Measurements from ENCODE around the gene PPP2R5C.

The PPP2R5C gene

DNA sequence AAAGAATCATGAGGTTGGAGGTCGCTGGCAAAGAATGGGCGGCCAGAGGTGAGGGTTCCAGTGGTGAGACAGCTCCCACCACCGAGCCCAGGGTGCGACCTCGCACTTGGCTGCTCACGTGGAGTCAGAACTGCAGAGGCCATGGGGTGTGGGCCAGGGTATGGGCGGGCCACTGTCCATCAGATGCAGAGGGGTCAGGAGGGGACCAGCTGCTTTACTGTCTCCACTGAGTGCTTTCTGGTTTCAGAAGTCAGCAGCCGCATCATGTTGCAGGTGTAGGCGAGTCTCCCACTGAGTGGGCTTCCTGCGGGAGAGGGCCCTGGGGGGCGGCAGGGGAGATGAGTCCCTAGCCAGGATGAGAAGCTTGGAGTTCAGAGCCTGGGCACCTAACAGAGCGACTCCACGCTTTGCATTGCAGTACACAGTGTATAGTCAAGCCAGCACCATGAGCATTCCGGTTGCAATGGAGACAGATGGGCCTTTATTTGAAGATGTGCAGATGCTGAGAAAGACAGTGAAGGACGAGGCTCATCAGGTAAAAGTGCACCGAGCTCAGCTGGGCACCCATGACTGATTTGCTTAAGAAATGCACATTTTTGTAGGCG is 156.0 kb downstream of the PPP2R5C start:
- Histone ChIP-seq H3K4me2 (ENCODE audit: low read length) (no peak overlapping the region), H3K4ac (ENCODE audit: low read depth, low read length) (no peak overlapping the region), H3K4me1 (ENCODE audit: control insufficient read depth in 1 of 2, insufficient read depth in 2 of 2, low read length in 2 of 2) (peaks cover 0 to 2% of the 10 kb centered on the region in 2 experiments), H4K91ac (ENCODE audit: low read depth, low read length) (no peak overlapping the region), H3K9me3 (ENCODE audit: insufficient read depth, low read depth, low read length) (peaks cover 3% of the 10 kb centered on the region), H2BK5ac (ENCODE audit: low read depth, low read length, poor library complexity) (no peak overlapping the region), H2BK120ac (ENCODE audit: insufficient read depth, low read length, poor library complexity) (no peak overlapping the region), H2BK12ac (ENCODE audit: low read length) (no peak overlapping the region), H3K18ac (ENCODE audit: low read length) (no peak overlapping the region), H3K27ac (ENCODE audit: low read depth, low read length) (no peak overlapping the region), H4K12ac (ENCODE audit: low read depth, low read length) (no peak overlapping the region), H3K79me1 (ENCODE audit: low read length) (no peaks in the 10 kb centered on the region), H4K8ac (ENCODE audit: low read depth, low read length) (no peak overlapping the region), H3K23ac (ENCODE audit: low read length) (no peak overlapping the region), H3K4me3 (ENCODE audit: low read depth, low read length) (peak overlapping the region; percentile 30), H3K14ac (ENCODE audit: low read length) (no peak overlapping the region), H3K27me3 (ENCODE audit: insufficient read depth, low read length) (no peaks in the 10 kb centered on the region), H3K36me3 (ENCODE audit: control insufficient read depth in 1 of 2, insufficient read depth in 2 of 2, low read length in 2 of 2) (peaks cover 11 to 24% of the 10 kb centered on the region in 2 experiments), H2AFZ (ENCODE audit: insufficient read depth, low read length, poor library complexity) (no peak overlapping the region), H3K9ac (ENCODE audit: low read length) (no peak overlapping the region), H3K79me2 (ENCODE audit: control insufficient read depth, insufficient read depth, low read length, poor library complexity) (no peaks in the 10 kb centered on the region), H2AK5ac (ENCODE audit: low read length) (no peak overlapping the region)
- no CpG with 5 or more reads among the region's 17 CpGs for WGBS (ENCODE audit: extremely low coverage, insufficient coverage, insufficient read length)
- peak in 1 of 2 donors; percentile 18 for DNase-seq

DNA sequence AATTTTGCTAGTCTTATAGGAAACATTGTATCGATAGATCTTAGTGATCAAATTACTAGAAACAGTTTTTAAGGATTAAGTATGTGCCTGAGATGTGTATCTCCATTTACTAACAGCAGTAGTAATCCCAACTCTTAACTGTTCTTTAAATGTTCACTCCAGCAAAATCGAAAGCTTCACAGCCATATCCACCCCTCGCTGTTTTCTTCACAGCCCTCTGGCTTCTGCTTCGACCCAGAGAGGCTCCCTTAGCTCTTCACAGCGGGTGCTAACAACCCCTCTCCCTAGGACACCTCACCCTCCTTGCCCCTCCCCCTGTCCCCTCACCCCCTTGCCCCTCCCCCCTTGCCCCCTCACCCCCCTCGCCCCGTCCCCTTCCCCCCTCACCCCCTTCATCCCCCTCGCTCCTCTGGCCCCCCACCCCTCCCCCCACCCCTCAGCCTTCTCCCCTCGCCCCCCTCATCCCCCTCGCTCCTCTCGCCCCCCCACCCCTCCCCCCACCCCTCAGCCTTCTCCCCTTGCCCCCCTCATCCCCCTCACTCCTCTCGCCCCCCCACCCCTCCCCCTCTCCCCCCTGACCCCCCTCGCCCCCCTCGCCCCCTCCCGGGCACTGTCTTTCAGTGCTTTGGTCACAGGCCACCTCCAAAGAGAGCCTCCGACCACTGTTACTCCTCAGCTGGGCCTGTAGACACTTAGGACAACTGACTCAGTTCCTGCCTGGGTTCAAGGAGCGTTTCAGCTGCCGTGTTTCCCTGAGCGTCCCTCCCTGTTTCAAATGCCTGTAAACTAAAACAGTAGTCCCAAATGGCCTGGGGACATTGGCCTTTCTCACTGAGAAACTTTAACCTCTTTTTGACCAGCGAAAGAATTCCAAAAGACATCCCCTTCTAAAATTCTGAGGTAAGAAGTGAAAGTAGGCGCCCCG is 156.8 kb downstream of the PPP2R5C start:
- no peak overlapping the region for H3K4me3 ChIP-seq (ENCODE audit: low read depth, low read length)
- H3K4me1 ChIP-seq (ENCODE audit: control insufficient read depth in 1 of 2, insufficient read depth in 2 of 2, low read length in 2 of 2), result peaks cover 0 to 2% of the 10 kb centered on the region in 2 experiments
- H2AK5ac ChIP-seq (ENCODE audit: low read length), result no peak overlapping the region
- H3K4ac ChIP-seq (ENCODE audit: low read depth, low read length), result no peak overlapping the region
- H3K23ac ChIP-seq (ENCODE audit: low read length), result no peak overlapping the region
- no peaks in the 10 kb centered on the region for H3K27me3 ChIP-seq (ENCODE audit: insufficient read depth, low read length)
- no peaks in the 10 kb centered on the region for H3K79me1 ChIP-seq (ENCODE audit: low read length)
- no peak overlapping the region for H2BK120ac ChIP-seq (ENCODE audit: insufficient read depth, low read length, poor library complexity)
- H3K14ac ChIP-seq (ENCODE audit: low read length), result no peak overlapping the region
- H3K9ac ChIP-seq (ENCODE audit: low read length), result no peak overlapping the region
- no peak overlapping the region for H2AFZ ChIP-seq (ENCODE audit: insufficient read depth, low read length, poor library complexity)
- peaks cover 3% of the 10 kb centered on the region for H3K9me3 ChIP-seq (ENCODE audit: insufficient read depth, low read depth, low read length)
- H2BK5ac ChIP-seq (ENCODE audit: low read depth, low read length, poor library complexity), result no peak overlapping the region
- no peak overlapping the region for H4K12ac ChIP-seq (ENCODE audit: low read depth, low read length)
- no CpG with 5 or more reads among the region's 22 CpGs for whole genome bisulfite sequencing (ENCODE audit: extremely low coverage, insufficient coverage, insufficient read length)
- no peak overlapping the region for H3K27ac ChIP-seq (ENCODE audit: low read depth, low read length)
- H3K4me2 ChIP-seq (ENCODE audit: low read length), result no peak overlapping the region
- no peak overlapping the region for H4K8ac ChIP-seq (ENCODE audit: low read depth, low read length)
- H2BK12ac ChIP-seq (ENCODE audit: low read length), result no peak overlapping the region
- H4K91ac ChIP-seq (ENCODE audit: low read depth, low read length), result no peak overlapping the region
- peak in 1 of 2 donors; percentile 20 for DNase-seq
- H3K18ac ChIP-seq (ENCODE audit: low read length), result no peak overlapping the region
- H3K79me2 ChIP-seq (ENCODE audit: control insufficient read depth, insufficient read depth, low read length, poor library complexity), result no peaks in the 10 kb centered on the region
- H3K36me3 ChIP-seq (ENCODE audit: control insufficient read depth in 1 of 2, insufficient read depth in 2 of 2, low read length in 2 of 2), result peaks cover 11 to 27% of the 10 kb centered on the region in 2 experiments

DNA sequence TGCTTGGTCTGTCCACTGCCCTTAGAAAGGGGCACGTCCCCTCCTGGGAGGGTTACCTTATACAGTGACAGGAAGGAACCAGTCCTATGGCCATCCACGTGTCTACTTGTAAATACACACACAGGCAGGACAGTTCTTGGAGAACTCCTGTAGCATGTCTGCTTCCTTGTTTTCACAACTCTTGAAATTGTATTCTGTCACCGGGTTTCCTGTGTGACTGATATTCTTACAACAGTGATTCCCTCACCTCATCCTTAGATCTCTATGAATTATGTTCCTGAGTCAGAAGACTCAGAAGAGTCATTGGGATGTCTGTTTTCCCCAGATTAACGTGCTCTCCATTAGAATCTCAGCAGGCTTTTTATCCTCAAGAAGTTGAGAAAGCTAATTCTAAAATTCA is 158.8 kb downstream of the PPP2R5C start:
- DNase-seq, result no peak
- H2BK120ac ChIP-seq (ENCODE audit: insufficient read depth, low read length, poor library complexity), result no peak overlapping the region
- H2BK12ac ChIP-seq (ENCODE audit: low read length), result no peak overlapping the region
- peaks cover 3% of the 10 kb centered on the region for H3K9me3 ChIP-seq (ENCODE audit: insufficient read depth, low read depth, low read length)
- no peak overlapping the region for H4K8ac ChIP-seq (ENCODE audit: low read depth, low read length)
- H2AK5ac ChIP-seq (ENCODE audit: low read length), result no peak overlapping the region
- WGBS (ENCODE audit: extremely low coverage, insufficient coverage, insufficient read length), result no CpG with 5 or more reads among the region's 4 CpGs
- no peaks in the 10 kb centered on the region for H3K79me2 ChIP-seq (ENCODE audit: control insufficient read depth, insufficient read depth, low read length, poor library complexity)
- peaks cover 12 to 23% of the 10 kb centered on the region in 2 experiments for H3K36me3 ChIP-seq (ENCODE audit: control insufficient read depth in 1 of 2, insufficient read depth in 2 of 2, low read length in 2 of 2)
- no peak overlapping the region for H2BK5ac ChIP-seq (ENCODE audit: low read depth, low read length, poor library complexity)
- no peak overlapping the region for H2AFZ ChIP-seq (ENCODE audit: insufficient read depth, low read length, poor library complexity)
- no peak overlapping the region for H3K4ac ChIP-seq (ENCODE audit: low read depth, low read length)
- H4K91ac ChIP-seq (ENCODE audit: low read depth, low read length), result no peak overlapping the region
- no peak overlapping the region for H3K23ac ChIP-seq (ENCODE audit: low read length)
- H3K14ac ChIP-seq (ENCODE audit: low read length), result no peak overlapping the region
- no peak overlapping the region for H3K4me2 ChIP-seq (ENCODE audit: low read length)
- H3K27ac ChIP-seq (ENCODE audit: low read depth, low read length), result no peak overlapping the region
- H3K9ac ChIP-seq (ENCODE audit: low read length), result no peak overlapping the region
- no peaks in the 10 kb centered on the region for H3K79me1 ChIP-seq (ENCODE audit: low read length)
- no peaks in the 10 kb centered on the region for H3K27me3 ChIP-seq (ENCODE audit: insufficient read depth, low read length)
- peaks cover 0 to 2% of the 10 kb centered on the region in 2 experiments for H3K4me1 ChIP-seq (ENCODE audit: control insufficient read depth in 1 of 2, insufficient read depth in 2 of 2, low read length in 2 of 2)
- H4K12ac ChIP-seq (ENCODE audit: low read depth, low read length), result no peak overlapping the region
- no peak overlapping the region for H3K4me3 ChIP-seq (ENCODE audit: low read depth, low read length)
- no peak overlapping the region for H3K18ac ChIP-seq (ENCODE audit: low read length)

DNA sequence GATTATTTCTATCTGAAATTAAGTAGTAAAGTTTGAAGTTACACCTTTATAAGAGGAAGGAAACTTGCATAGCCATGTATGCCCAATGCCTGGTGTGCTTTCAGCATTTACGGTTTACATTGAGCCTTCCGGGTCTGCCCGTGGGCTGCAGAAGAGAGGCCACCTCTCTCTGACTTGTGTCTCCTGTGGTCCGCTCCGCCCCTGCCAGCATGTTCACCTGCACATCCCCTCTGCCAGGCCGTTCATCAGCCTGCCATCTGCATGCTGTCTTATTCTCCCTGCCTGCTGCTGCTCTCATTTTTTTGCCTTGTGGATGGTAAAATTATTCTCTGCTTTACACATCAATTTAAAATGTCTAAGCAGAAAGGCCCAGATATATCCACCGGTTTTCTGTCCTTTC is 161.4 kb downstream of the PPP2R5C start:
- DNase-seq, result no peak
- H3K14ac ChIP-seq (ENCODE audit: low read length), result no peak overlapping the region
- no peak overlapping the region for H4K12ac ChIP-seq (ENCODE audit: low read depth, low read length)
- H2AK5ac ChIP-seq (ENCODE audit: low read length), result no peak overlapping the region
- no peak overlapping the region for H3K9ac ChIP-seq (ENCODE audit: low read length)
- no peak overlapping the region for H2BK5ac ChIP-seq (ENCODE audit: low read depth, low read length, poor library complexity)
- H3K18ac ChIP-seq (ENCODE audit: low read length), result no peak overlapping the region
- H3K23ac ChIP-seq (ENCODE audit: low read length), result no peak overlapping the region
- no peak overlapping the region for H2BK12ac ChIP-seq (ENCODE audit: low read length)
- no peak overlapping the region for H3K4me3 ChIP-seq (ENCODE audit: low read depth, low read length)
- H3K4me2 ChIP-seq (ENCODE audit: low read length), result no peak overlapping the region
- no peak overlapping the region for H4K8ac ChIP-seq (ENCODE audit: low read depth, low read length)
- H4K91ac ChIP-seq (ENCODE audit: low read depth, low read length), result no peak overlapping the region
- H2AFZ ChIP-seq (ENCODE audit: insufficient read depth, low read length, poor library complexity), result no peak overlapping the region
- no CpG with 5 or more reads among the region's 7 CpGs for WGBS (ENCODE audit: extremely low coverage, insufficient coverage, insufficient read length)
- H3K27ac ChIP-seq (ENCODE audit: low read depth, low read length), result no peak overlapping the region
- no peak overlapping the region for H2BK120ac ChIP-seq (ENCODE audit: insufficient read depth, low read length, poor library complexity)
- no peaks in the 10 kb centered on the region for H3K9me3 ChIP-seq (ENCODE audit: insufficient read depth, low read depth, low read length)
- no peaks in the 10 kb centered on the region for H3K79me2 ChIP-seq (ENCODE audit: control insufficient read depth, insufficient read depth, low read length, poor library complexity)
- no peak overlapping the region for H3K4ac ChIP-seq (ENCODE audit: low read depth, low read length)
- H3K36me3 ChIP-seq (ENCODE audit: control insufficient read depth in 1 of 2, insufficient read depth in 2 of 2, low read length in 2 of 2), result peaks cover 13 to 16% of the 10 kb centered on the region in 2 experiments
- H3K27me3 ChIP-seq (ENCODE audit: insufficient read depth, low read length), result no peaks in the 10 kb centered on the region
- H3K4me1 ChIP-seq (ENCODE audit: control insufficient read depth in 1 of 2, insufficient read depth in 2 of 2, low read length in 2 of 2), result no peaks in the 10 kb centered on the region
- no peaks in the 10 kb centered on the region for H3K79me1 ChIP-seq (ENCODE audit: low read length)
